SK-N-SH (cell line): ENCODE measurements around the gene TRPM8.

Source experiments
- CTCF ChIP-seq: fragments of 200-600 bp; sonication (generic); IDR thresholded peaks from 2 replicates; pipeline ENCODE4 v1.6.1; 2017; ENCODE audit warnings: antibody characterized with exemption, mild to moderate bottlenecking, moderate library complexity
- FOSL2 ChIP-seq: IDR thresholded peaks from 2 replicates; pipeline ENCODE4 v1.4.0; 2012; ENCODE audit warnings: low read depth, mild to moderate bottlenecking, moderate library complexity, borderline replicate concordance
- GABPA ChIP-seq: IDR thresholded peaks from 2 replicates; pipeline ENCODE4 v1.4.0; 2012; ENCODE audit warnings: low read depth, mild to moderate bottlenecking
- GATA2 ChIP-seq: sonication (generic); formaldehyde crosslinking; IDR thresholded peaks from 2 replicates; pipeline ENCODE4 v1.5.0; 2020; ENCODE audit warnings: mild to moderate bottlenecking, missing genetic modification reagents
- POLR2AphosphoS5 ChIP-seq: IDR thresholded peaks from 2 replicates; pipeline ENCODE4 v1.6.1; 2012; ENCODE audit warnings: low read depth, low read length
- RXRA ChIP-seq: IDR thresholded peaks from 2 replicates; pipeline ENCODE4 v1.4.0; 2012; ENCODE audit warnings: low read depth, mild to moderate bottlenecking, borderline replicate concordance
- USF2 ChIP-seq: fragments of 150-350 bp; IDR thresholded peaks from 2 replicates; pipeline ENCODE4 v1.6.1; 2017; ENCODE audit warnings: antibody characterized with exemption, low read length, low read depth, borderline replicate concordance

GRCh38 chr2:234003972-234004617 lies 86.9 kb downstream of the TRPM8 start:
- no peak for TF ChIP-seq GABPA
- no peak for TF ChIP-seq USF2
- TF ChIP-seq CTCF: no peak
- TF ChIP-seq POLR2AphosphoS5: 0 out of 2 replicates have a peak, but pooled peaks have one; percentile 28
- no peak for TF ChIP-seq GATA2 (CRISPR knock-in tag)
- TF ChIP-seq RXRA: no peak; the same call in 1 of the 2 replicates
- TF ChIP-seq FOSL2: peak; percentile 92
